Urinary bladder (tissue), 4 donors: Measurements from ENCODE around the gene EMILIN1. TPM values are rescaled to one million over a fixed set of nuclear protein-coding genes. Genes with fewer than 3 reads are reported as not detected.

Experiments
- DNase-seq: peaks from one replicate; pipeline ENCODE4 v3.0.0-alpha.2; 2015; ENCODE audit errors: extremely low spot score
- H3K27ac ChIP-seq: one replicate; pipeline ENCODE4 v1.5.1; 2013; ENCODE audit warnings: low read depth, mild to moderate bottlenecking, moderate library complexity
- H3K36me3 ChIP-seq: one replicate; pipeline ENCODE4 v1.6.1; 2013; ENCODE audit warnings: mild to moderate bottlenecking, moderate library complexity; ENCODE audit not compliant: insufficient read depth
- H3K4me1 ChIP-seq: one replicate; pipeline ENCODE4 v1.6.1; 2013; ENCODE audit warnings: mild to moderate bottlenecking, moderate library complexity; ENCODE audit not compliant: insufficient read depth
- H3K4me3 ChIP-seq: one replicate; pipeline ENCODE4 v1.5.1; 2013; ENCODE audit warnings: low read depth, low read length
- WGBS: extraction: QIAGEN DNeasy Blood & Tissue Kit; methylation state at CpG from one replicate; pipeline ENCODE4 v1.1.7; 2013; 5-methylcytosine and 5-hydroxymethylcytosine counted together
- polyA plus RNA-seq: library from polyadenylated mRNA; stranded (reverse); fragments of 200-250 nt; gene quantifications from one replicate; pipeline ENCODE4 v1.2.3, GENCODE V29; 2013
- total RNA-seq: library from RNA; depleted of rRNA; stranded (reverse); fragments of >200 nt; gene quantifications from one replicate; pipeline ENCODE4 v1.2.3, GENCODE V29; 2014
- donor health status: healthy with polysubstance abuse.
- donor health status: healthy.

EMILIN1 gene
- total and polyA plus RNA-seq, 2 donors, result 122 to 347 TPM

GRCh38 chr2:27079233-27080139 lies 1.1 kb downstream of the EMILIN1 start:
- WGBS, result 23% methylated on average over 14 of the region's 14 CpGs
- peak overlapping the region; percentile 76 for H3K27ac ChIP-seq
- no peaks in the 10 kb centered on the region for H3K4me1 ChIP-seq
- DNase-seq, result no peak
- peak overlapping the region; percentile 63 for H3K4me3 ChIP-seq
- H3K36me3 ChIP-seq, result no peaks in the 10 kb centered on the region

- Histone ChIP-seq H3K36me3 (no peaks in the 10 kb centered on the region), H3K4me3 (peak overlapping the region; percentile 63), H3K4me1 (no peaks in the 10 kb centered on the region), H3K27ac (no peak overlapping the region)
- DNase-seq, result no peak
- WGBS, result 36% methylated on average over 7 of the region's 7 CpGs
These were observed 1.7 kb downstream of the EMILIN1 start for GRCh38 chr2:27080140-27080469.

GRCh38 chr2:27080603-27080936 lies 2.2 kb downstream of the EMILIN1 start:
- no peak for DNase-seq
- Histone ChIP-seq H3K4me1 (no peaks in the 10 kb centered on the region), H3K27ac (peak overlapping the region; percentile 11), H3K36me3 (no peaks in the 10 kb centered on the region), H3K4me3 (peak overlapping the region; percentile 63)
- 46% methylated on average over 14 of the region's 14 CpGs for WGBS

- peaks cover 1% of the 10 kb centered on the region for H3K4me1 ChIP-seq
- 81% methylated on average over 38 of the region's 38 CpGs for WGBS
- H3K27ac ChIP-seq, result no peak overlapping the region
- no peak for DNase-seq
- no peaks in the 10 kb centered on the region for H3K36me3 ChIP-seq
- no peak overlapping the region for H3K4me3 ChIP-seq
These were observed 3.8 kb downstream of the EMILIN1 start for GRCh38 chr2:27081984-27082772.

- no peaks in the 10 kb centered on the region for H3K36me3 ChIP-seq
- peaks cover 1% of the 10 kb centered on the region for H3K4me1 ChIP-seq
- H3K27ac ChIP-seq, result no peak overlapping the region
- H3K4me3 ChIP-seq, result no peak overlapping the region
- 79% methylated on average over 27 of the region's 27 CpGs for WGBS
- DNase-seq, result no peak
These were observed 4.5 kb downstream of the EMILIN1 start for GRCh38 chr2:27082773-27083409.

GRCh38 chr2:27083410-27084296 lies 5.2 kb downstream of the EMILIN1 start:
- H3K4me1 ChIP-seq, result peaks cover 1% of the 10 kb centered on the region
- no peak overlapping the region for H3K27ac ChIP-seq
- H3K4me3 ChIP-seq, result no peak overlapping the region
- H3K36me3 ChIP-seq, result no peaks in the 10 kb centered on the region
- no peak for DNase-seq
- 75% methylated on average over 20 of the region's 20 CpGs for WGBS

- Histone ChIP-seq H3K4me1 (peaks cover 1% of the 10 kb centered on the region), H3K27ac (no peak overlapping the region), H3K4me3 (no peak overlapping the region), H3K36me3 (no peaks in the 10 kb centered on the region)
- no peak for DNase-seq
- 77% methylated on average over 6 of the region's 6 CpGs for WGBS
These were observed 6.1 kb downstream of the EMILIN1 start for GRCh38 chr2:27084297-27085061.

- 46% methylated on average over 10 of the region's 10 CpGs for WGBS
- peaks cover 1% of the 10 kb centered on the region for H3K4me1 ChIP-seq
- no peak for DNase-seq
- H3K36me3 ChIP-seq, result no peaks in the 10 kb centered on the region
- H3K4me3 ChIP-seq, result peak overlapping the region; percentile 60
- no peak overlapping the region for H3K27ac ChIP-seq
These were observed 6.8 kb downstream of the EMILIN1 start for GRCh38 chr2:27085062-27085672.

- Histone ChIP-seq H3K36me3 (no peaks in the 10 kb centered on the region), H3K4me1 (peaks cover 1% of the 10 kb centered on the region), H3K27ac (peak overlapping the region; percentile 79), H3K4me3 (peak overlapping the region; percentile 60)
- WGBS, result 1% methylated on average over 38 of the region's 38 CpGs
- no peak for DNase-seq
These were observed 7.3 kb downstream of the EMILIN1 start for GRCh38 chr2:27085673-27086089.

GRCh38 chr2:27086090-27086723 lies 7.8 kb downstream of the EMILIN1 start:
- peak overlapping the region; percentile 60 for H3K4me3 ChIP-seq
- no peaks in the 10 kb centered on the region for H3K36me3 ChIP-seq
- WGBS, result under 1% methylated on average over 81 of the region's 81 CpGs
- DNase-seq, result peak; percentile 66
- H3K27ac ChIP-seq, result peak overlapping the region; percentile 79
- H3K4me1 ChIP-seq, result peaks cover 1% of the 10 kb centered on the region

GRCh38 chr2:27086724-27087593 lies 8.5 kb downstream of the EMILIN1 start, which contains the start of gene KHK:
KHK (plus strand) TSS chr2:27086772; CDS start chr2:27087260, 488 bp downstream.
- peak within 1 kb of the TSS; percentile 79 for H3K27ac ChIP-seq
- peaks cover 1% of the 10 kb centered on the region for H3K4me1 ChIP-seq
- 9% methylated on average over 54 of the region's 54 CpGs for WGBS
- no peaks in the 10 kb centered on the region for H3K36me3 ChIP-seq
- peak within 1 kb of the TSS; percentile 60 for H3K4me3 ChIP-seq
- DNase-seq, result no peak
